ENCODE measurements around the gene RNF157. TPM values are rescaled to one million over a fixed set of nuclear protein-coding genes. Genes with fewer than 3 reads are reported as not detected.
A peak's percentile ranks its signal among the peaks of the same experiment; 100 is the strongest.
"Not testable (repeated sequence)": the region's sequence is repeated elsewhere in the genome, so short reads cannot be mapped to it uniquely, and the experiment has no call there.

The RNF157 gene
- total RNA-seq, 2 experiments from 2014 or later = 73.0 to 148 TPM

DNA sequence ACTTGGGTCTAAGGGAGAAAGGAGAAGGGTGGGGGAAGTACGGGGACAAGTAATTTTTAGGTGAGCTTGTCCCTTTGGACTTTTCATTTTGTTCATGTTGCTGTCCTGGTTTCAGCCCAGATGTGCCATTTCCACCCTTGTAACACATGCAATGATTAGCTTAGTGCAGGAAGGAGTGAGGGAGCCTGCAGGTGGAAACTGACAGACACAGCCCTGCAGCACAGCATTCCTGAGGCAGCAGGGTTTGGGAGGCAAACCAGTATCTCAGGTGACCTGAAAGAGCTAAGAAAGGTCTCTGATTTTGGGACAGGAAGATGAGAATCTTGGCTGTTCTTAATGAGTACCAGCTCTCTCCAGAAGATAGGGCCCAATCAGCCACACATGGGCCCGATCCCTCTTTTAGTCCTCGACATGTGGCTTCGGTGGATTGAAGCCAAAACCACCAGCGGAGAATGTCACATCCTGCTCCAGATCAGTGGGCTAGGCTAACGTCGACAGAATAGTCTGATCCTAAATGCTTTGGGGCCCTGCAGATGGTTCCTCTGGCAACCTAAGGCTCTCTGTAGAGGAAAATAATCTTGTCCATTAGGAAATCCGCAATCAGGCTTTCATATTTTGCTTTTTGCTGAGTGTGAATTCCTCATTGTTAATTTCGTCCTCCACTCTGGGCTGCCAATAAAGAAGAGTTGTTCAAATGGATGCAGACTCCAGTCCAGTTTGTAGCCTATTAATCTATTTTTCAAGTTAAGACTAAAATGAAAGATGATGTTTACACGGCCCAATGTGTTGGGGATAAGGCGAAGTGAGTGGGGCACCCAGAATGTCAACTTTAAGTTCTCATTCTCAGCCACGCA is 3.8 kb upstream of the RNF157 start:
- Mint-ChIP-seq H3K36me3 (peaks cover 10% of the 10 kb centered on the region), H3K27me3 (peaks cover 3% of the 10 kb centered on the region), H3K4me3 (no peak overlapping the region), H3K9me3 (ENCODE audit: low read depth) (no peaks in the 10 kb centered on the region), H3K4me1 (peaks cover 68% of the 10 kb centered on the region), H3K27ac (peak overlapping the region; percentile 52)
- ATAC-seq = no peak
- CTCF ChIA-PET = interaction anchor here (1.1 to 7.8 kb wide), 10 partner anchors 8 to 64 kb away, joined by 3 to 83 read pairs (median 13); partner anchors contain the start of gene UBALD2
- peak; percentile 26 for DNase-seq

DNA sequence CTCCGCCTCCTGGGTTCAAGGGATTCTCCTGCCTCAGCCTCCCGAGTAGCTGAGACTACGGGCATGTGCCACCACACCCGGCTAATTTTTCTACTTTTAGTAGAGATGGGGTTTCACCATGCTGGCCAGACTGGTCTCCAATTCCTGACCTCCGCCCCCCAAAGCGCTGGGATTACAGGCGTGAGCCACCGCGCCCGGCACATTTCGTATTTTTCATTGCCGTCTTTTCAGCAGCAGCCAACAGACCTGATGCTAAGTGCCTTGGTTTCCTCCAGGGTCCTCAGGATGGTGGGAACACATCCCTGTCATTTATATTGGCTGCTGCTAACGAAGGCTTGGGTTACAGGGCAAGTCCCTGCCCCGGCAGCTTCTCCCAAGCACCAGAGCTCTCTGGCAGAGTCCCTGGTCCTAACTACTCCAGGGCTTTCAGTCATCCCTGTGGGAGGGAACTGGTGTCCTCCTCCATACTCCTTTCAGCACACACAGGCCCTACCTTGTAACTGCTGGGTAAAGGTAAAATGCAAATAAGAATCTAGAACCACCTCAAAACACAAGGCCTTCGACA is 1.5 kb upstream of the RNF157 start:
- Mint-ChIP-seq H3K36me3 (peaks cover 27% of the 10 kb centered on the region), H3K27ac (peak overlapping the region; percentile 89), H3K9me3 (ENCODE audit: low read depth) (no peaks in the 10 kb centered on the region), H3K4me1 (peaks cover 69% of the 10 kb centered on the region), H3K27me3 (peaks cover 3% of the 10 kb centered on the region), H3K4me3 (peak overlapping the region; percentile 83)
- peak; percentile 26 for DNase-seq
- no peak for ATAC-seq
- CTCF ChIA-PET = interaction anchor here (0.8 to 2.6 kb wide), 6 partner anchors 21 to 115 kb away, joined by 3 to 12 read pairs (median 4); no protein-coding TSS in a partner anchor

DNA sequence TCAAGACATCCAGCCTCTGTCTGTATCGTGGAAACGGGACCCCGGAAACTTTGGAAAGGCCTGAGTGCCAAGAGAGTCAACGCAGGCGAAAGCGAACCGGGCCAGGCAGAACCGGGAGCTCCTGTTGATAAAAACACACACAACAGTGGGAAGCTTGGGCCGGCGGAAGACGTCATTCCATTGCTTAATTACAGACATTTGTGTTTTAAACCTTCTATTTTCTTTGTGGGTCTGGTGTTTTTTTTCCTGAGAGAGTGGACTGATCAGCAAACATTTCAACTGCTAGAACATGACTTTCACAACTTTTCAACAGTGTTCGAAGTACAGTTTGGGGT is 878 bp upstream of the RNF157 start:
- Mint-ChIP-seq H3K36me3 (peaks cover 32% of the 10 kb centered on the region), H3K4me3 (peak overlapping the region; percentile 83), H3K4me1 (peaks cover 68% of the 10 kb centered on the region), H3K27ac (peak overlapping the region; percentile 89), H3K9me3 (ENCODE audit: low read depth) (no peaks in the 10 kb centered on the region), H3K27me3 (peaks cover 3% of the 10 kb centered on the region)
- DNase-seq (no peak), ATAC-seq (no peak)
- CTCF ChIA-PET = interaction anchor here (0.8 to 2.6 kb wide), 8 partner anchors 20 to 115 kb away, joined by 3 to 12 read pairs (median 4); no protein-coding TSS in a partner anchor

DNA sequence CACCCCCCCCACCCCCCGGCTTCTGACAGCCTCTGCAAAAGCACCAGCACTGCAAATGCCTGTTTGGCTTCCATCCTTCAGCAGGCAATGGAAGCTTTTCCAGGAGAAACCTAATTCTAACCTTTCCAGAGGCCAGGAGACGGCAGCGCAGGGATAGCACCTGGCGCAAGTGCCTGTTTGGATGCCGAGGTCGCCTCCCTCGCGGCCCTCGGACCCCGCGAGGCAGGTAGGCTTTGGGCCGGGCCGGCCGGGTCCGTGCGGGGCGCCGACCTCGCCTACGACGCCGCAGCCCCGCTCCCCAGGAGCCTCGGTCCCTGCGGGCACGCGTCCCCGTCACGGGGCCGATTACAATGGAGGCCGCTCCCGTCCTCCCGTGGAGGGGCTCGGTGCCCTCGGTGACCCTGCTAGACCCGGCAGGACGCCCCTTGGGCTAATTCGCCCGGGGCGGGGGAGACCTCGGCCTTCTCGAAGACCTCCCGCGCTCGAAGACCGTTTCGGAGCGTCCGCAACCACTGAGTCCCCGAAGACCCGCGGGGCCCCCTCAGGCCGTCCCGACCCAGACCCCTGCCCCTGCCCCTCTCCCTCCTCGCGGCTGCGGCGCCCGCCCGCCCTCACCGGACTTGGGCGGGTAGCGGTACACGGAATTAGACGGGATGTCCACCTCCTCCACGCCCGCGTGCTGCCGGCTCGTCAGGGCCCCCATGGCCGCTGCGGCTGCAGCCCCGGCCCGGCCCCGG is 587 bp downstream of the RNF157 start:
- Mint-ChIP-seq H3K4me1 (peaks cover 65% of the 10 kb centered on the region), H3K36me3 (peaks cover 35% of the 10 kb centered on the region), H3K9me3 (ENCODE audit: low read depth) (no peaks in the 10 kb centered on the region), H3K4me3 (peak overlapping the region; percentile 84), H3K27ac (peak overlapping the region; percentile 84), H3K27me3 (peaks cover 3% of the 10 kb centered on the region)
- CTCF ChIA-PET = interaction anchor here (1.5 to 1.6 kb wide), 2 partner anchors 29 to 113 kb away, joined by 3 read pairs; no protein-coding TSS in a partner anchor
- peak; percentile 41 for DNase-seq
- ATAC-seq = peak; percentile 28

- DNase-seq (peak; percentile 37), ATAC-seq (no peak)
- Mint-ChIP-seq H3K27ac (peak overlapping the region; percentile 84), H3K27me3 (peaks cover 3% of the 10 kb centered on the region), H3K4me3 (peak overlapping the region; percentile 84), H3K36me3 (peaks cover 38% of the 10 kb centered on the region), H3K9me3 (ENCODE audit: low read depth) (no peaks in the 10 kb centered on the region), H3K4me1 (peaks cover 67% of the 10 kb centered on the region)
- CTCF ChIA-PET = interaction anchor here (1.0 to 2.2 kb wide), 11 partner anchors 9 to 57 kb away, joined by 3 to 7 read pairs (median 4); no protein-coding TSS in a partner anchor
These were observed 1.3 kb downstream of the RNF157 start for GRCh38 chr17:76238847-76239537.

DNA sequence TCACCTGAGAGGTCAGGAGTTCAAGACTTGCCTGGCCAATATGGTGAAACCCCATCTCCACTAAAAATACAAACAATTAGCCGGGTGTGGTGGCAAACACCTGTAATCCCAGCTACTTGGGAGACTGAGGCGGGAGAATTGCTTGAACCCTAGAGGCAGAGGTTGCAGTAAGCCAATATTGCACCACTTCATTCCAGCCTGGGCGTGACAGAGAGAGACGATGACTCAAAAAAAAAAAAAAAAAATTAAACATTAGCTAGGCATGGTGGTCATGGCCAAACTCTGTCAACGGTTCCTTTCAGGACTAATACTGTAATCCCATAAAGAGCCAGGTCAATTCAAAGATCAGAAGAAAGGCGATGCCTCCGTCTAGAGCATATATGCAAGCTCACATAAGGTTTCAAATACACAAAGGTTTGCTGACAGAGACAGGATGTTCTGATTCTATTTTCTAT is 2.4 kb downstream of the RNF157 start:
- H3K4me1 Mint-ChIP-seq = peaks cover 66% of the 10 kb centered on the region
- H3K4me3 Mint-ChIP-seq = peak overlapping the region; percentile 84
- CTCF ChIA-PET = interaction anchor here (0.9 to 5.1 kb wide), 16 partner anchors 7 to 114 kb away, joined by 3 to 24 read pairs (median 5); no protein-coding TSS in a partner anchor

DNA sequence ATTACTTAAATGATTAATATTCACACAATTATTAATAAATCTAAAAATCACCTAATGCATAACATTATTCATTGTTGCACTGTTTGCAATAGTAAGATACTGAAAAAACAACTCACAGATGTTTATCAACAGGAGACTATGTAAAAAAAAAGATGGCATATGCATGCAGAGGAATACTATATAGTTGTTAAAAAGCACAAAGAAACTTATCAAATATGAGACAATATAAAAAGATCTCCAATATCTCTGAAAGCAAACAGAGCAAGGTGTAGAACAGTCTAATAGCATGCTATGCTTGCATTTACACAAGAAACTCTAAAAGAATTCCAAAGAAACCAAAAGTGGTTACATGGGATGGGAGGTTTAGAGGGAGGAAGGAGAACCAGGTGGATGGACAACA is 3.7 kb downstream of the RNF157 start:
- DNase-seq (no peak), ATAC-seq (no peak)
- H3K27me3 Mint-ChIP-seq = peaks cover 3% of the 10 kb centered on the region
- H3K4me1 Mint-ChIP-seq = peaks cover 69% of the 10 kb centered on the region
- no peak overlapping the region for H3K4me3 Mint-ChIP-seq
- H3K9me3 Mint-ChIP-seq (ENCODE audit: low read depth) = no peaks in the 10 kb centered on the region
- peaks cover 55% of the 10 kb centered on the region for H3K36me3 Mint-ChIP-seq
- CTCF ChIA-PET = interaction anchor here (1.0 to 5.1 kb wide), 4 partner anchors 8 to 57 kb away, joined by 3 to 24 read pairs (median 7); no protein-coding TSS in a partner anchor
- H3K27ac Mint-ChIP-seq = peak overlapping the region; percentile 24

More for the DNA sequence above, 2.4 kb downstream of the RNF157 start:
- ATAC-seq (no peak), DNase-seq (no peak)
- Mint-ChIP-seq H3K36me3 (peaks cover 42% of the 10 kb centered on the region), H3K27ac (peak overlapping the region; percentile 68), H3K9me3 (ENCODE audit: low read depth) (no peaks in the 10 kb centered on the region), H3K27me3 (peaks cover 3% of the 10 kb centered on the region)

GRCh38 chr17:76235883-76236282 is 4.4 kb downstream of the RNF157 start:
- CTCF ChIA-PET = interaction anchor here (0.9 to 5.1 kb wide), 6 partner anchors 9 to 114 kb away, joined by 3 to 24 read pairs (median 4); no protein-coding TSS in a partner anchor
- peaks cover 51% of the 10 kb centered on the region for H3K36me3 Mint-ChIP-seq
- H3K9me3 Mint-ChIP-seq (ENCODE audit: low read depth) = no peaks in the 10 kb centered on the region
- no peak overlapping the region for H3K4me3 Mint-ChIP-seq
- ATAC-seq = no peak
- peaks cover under 1% of the 10 kb centered on the region for H3K27me3 Mint-ChIP-seq
- peaks cover 65% of the 10 kb centered on the region for H3K4me1 Mint-ChIP-seq
- peak overlapping the region; percentile 62 for H3K27ac Mint-ChIP-seq
- no peak for DNase-seq

GRCh38 chr17:76234354-76234679 is 6.0 kb downstream of the RNF157 start:
- ATAC-seq = peak; percentile 89
- CTCF ChIA-PET = interaction anchor here (0.7 to 5.1 kb wide), 5 partner anchors 11 to 104 kb away, joined by 3 to 24 read pairs (median 4); no protein-coding TSS in a partner anchor
- Mint-ChIP-seq H3K36me3 (peaks cover 60% of the 10 kb centered on the region), H3K4me1 (peaks cover 72% of the 10 kb centered on the region), H3K27me3 (no peaks in the 10 kb centered on the region), H3K27ac (peak overlapping the region; percentile 86), H3K4me3 (peak overlapping the region; percentile 53), H3K9me3 (ENCODE audit: low read depth) (no peaks in the 10 kb centered on the region)
- DNase-seq = peak; percentile 69

DNA sequence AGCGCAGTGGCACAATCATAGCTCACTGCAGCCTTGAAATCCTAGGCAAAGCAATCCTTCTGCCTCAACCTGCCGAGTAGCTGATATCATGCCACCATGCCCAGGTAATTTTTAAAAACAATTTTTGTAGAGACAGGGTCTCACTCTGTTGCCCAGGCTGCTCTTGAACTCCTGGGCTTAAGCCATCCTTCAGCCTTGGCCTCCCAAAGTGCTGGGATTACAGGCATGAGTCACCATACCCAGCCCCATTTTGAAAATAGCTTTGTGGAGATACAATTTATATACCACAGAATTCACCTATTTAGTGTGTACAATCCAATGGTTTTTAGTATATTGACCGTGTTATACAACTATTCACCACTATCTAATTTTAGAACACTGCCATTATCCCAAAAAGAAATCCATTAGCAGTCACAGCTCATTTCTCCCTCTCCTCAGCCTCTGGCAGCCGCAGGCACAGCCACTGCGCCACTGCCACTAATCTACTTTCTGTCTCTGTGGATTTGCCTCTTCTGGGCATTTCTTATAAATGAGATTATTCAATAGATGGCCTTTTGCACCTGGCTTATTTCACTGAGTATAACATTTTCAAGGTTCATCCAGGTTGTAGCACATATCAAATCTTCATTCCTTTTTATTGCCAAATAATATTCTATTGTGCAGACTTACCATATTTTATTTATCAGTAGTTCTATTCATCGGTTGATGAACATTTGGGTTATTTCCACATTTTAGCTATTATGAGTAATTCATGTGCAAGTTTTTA is 6.5 kb downstream of the RNF157 start:
- no peak for ATAC-seq

DNA sequence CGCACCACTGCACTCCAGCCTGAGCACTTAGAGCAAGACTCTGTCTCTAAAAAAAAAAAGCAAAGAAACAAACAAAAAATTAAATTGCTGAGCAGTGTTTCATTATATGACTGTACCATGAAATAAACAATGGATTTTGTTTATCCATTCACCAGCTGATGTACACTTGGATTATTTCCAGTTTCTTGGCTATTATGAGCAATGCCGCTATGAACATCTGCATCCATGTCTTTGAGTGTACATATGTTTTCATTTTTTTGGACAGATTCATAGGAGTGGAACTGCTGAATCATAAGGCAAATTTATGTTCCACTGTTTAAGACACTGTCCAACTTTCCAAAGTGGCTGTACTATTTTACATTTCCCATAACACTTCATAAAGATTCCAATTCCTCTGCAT is 8.0 kb downstream of the RNF157 start:
- H3K27ac Mint-ChIP-seq = no peak overlapping the region
- H3K36me3 Mint-ChIP-seq = peaks cover 56% of the 10 kb centered on the region
- DNase-seq = no peak
- H3K4me3 Mint-ChIP-seq = no peak overlapping the region
- no peak for ATAC-seq
- CTCF ChIA-PET = interaction anchor here (1.2 to 2.7 kb wide), 2 partner anchors 24 to 44 kb away, joined by 3 to 12 read pairs; no protein-coding TSS in a partner anchor
- H3K27me3 Mint-ChIP-seq = no peaks in the 10 kb centered on the region
- no peaks in the 10 kb centered on the region for H3K9me3 Mint-ChIP-seq (ENCODE audit: low read depth)
- peaks cover 61% of the 10 kb centered on the region for H3K4me1 Mint-ChIP-seq

More for the DNA sequence above, 6.5 kb downstream of the RNF157 start:
- Mint-ChIP-seq H3K27ac (peak overlapping the region; percentile 86), H3K9me3 (ENCODE audit: low read depth) (no peaks in the 10 kb centered on the region), H3K4me1 (peaks cover 70% of the 10 kb centered on the region), H3K4me3 (peak overlapping the region; percentile 53), H3K27me3 (no peaks in the 10 kb centered on the region), H3K36me3 (peaks cover 60% of the 10 kb centered on the region)
- DNase-seq = no peak
- CTCF ChIA-PET = interaction anchor here (0.7 to 5.1 kb wide), 5 partner anchors 11 to 103 kb away, joined by 3 to 24 read pairs (median 4); no protein-coding TSS in a partner anchor

DNA sequence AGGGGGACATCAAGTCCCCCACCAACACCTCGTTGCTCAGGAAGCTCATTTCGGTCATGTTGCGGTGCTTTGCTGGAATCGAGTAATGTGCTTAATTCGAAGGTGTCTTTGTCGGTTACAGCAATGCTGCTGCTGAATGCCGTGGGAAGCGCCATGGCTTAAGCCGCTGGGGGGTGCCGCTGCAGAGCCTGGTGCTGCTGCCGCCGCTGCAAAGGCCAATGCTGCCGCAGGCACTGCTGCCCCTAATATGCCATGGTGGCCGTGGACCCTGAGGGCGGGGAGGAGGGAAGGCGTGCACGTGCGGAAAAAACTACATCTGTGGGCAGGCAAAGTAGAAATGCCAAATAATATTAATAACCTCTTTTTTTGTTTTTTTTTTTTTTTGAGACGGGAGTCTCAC is 13.5 kb downstream of the RNF157 start:
- Mint-ChIP-seq H3K4me1 (peaks cover 28% of the 10 kb centered on the region), H3K36me3 (peaks cover 45% of the 10 kb centered on the region)
- H3K27me3 Mint-ChIP-seq; CTCF ChIA-PET; H3K4me3 Mint-ChIP-seq; H3K9me3 Mint-ChIP-seq (ENCODE audit: low read depth); DNase-seq; H3K27ac Mint-ChIP-seq; ATAC-seq: not testable (repeated sequence)
